DMS153 treated with DMSO at 0.1 percent for 48 hours (cell line): ENCODE data around the gene NCAPG2.
"Not testable (repeated sequence)": the region's sequence is repeated elsewhere in the genome, so short reads cannot be mapped to it uniquely, and the experiment has no call there.

ENCODE experiments used
- DNase-seq: peaks from one replicate; lab custom pipeline; 2025; ENCODE audit not compliant: unreplicated experiment; lab: John Stamatoyannopoulos, UW

The NCAPG2 gene

DNA sequence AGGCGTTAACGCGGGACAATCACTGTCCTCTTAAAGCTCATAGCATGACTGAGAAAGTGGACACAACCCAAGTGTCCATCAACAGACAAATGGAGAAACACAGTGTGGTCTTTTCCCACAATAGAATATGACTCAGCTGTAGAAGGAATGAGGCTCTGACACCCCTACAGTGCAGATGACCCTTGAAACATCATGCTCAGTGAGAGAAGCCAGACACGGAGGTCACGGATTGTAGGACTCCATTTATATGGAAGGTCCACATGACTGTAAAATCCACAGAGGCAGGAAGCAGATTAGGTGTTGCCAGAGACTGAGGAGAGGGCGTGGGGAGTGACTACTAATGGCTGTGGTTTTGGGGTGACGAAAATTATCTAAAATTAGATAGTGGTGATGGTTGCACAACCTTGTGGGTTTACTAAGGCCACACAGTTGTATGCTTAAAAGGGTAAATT, 6.1 kb upstream of the NCAPG2 start:
- DNase-seq = no peak

DNA sequence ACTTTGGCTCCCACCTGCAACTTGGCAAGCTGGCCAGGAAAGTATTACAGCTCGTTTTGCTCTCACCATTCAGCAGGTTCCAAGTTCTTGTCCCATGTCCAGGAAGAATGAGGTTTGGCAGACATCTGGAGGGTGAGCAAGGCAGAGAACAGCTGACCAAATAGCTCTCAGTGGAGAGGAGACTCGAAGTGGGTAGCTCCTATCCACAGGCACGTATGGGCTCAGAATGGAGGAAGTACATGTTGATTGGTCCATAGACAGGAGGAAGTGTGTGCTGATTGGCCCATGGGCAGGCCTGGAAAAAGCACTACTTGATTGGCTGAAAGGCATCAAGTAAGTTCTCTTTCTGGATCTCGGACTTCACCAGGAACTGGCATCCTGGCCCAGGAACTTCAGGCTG, 3.0 kb upstream of the NCAPG2 start:
- DNase-seq = no peak

DNA sequence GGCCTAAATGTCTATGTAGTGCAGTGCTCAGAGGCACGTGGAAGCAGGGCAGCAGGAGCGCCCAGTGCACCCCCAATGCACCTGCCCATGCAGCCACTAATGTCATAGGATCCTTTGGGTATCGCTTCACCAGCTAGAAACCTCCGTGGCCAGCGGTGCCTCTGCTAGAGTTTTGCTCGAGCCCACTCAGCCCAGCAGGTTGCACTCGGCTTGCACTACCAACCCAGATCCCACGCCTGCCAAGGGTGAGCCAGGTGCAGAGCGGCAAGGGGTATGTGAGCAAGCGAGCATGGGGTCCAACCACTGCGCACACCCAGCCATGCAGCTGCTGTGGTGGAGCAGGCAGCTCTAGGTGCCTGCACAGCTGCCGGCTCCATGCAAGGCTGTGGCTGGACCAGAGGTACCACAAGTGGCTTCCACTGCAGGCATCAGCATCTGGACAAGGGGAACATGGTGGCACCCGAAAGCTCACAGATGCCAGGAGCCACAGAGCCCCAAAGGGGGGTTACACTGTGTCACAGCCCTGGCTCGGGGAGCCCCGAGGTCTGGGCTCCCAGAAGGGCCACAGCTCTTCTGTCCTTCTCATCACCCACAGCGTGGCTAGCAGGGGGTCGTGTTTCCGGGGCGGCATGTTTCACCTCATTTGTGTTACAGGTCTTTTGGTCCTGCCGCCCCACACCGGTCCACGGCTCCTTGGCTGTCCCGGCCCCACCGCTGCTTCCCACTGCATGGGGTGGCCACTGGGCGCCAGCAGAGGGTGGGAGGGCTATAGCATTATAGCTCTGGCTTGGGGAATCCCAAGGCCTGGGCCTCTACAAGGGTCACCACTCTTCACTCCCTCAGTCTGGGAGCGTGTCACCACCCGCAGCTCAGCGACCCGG, 2.3 kb upstream of the NCAPG2 start:
- DNase-seq = no peak

DNA sequence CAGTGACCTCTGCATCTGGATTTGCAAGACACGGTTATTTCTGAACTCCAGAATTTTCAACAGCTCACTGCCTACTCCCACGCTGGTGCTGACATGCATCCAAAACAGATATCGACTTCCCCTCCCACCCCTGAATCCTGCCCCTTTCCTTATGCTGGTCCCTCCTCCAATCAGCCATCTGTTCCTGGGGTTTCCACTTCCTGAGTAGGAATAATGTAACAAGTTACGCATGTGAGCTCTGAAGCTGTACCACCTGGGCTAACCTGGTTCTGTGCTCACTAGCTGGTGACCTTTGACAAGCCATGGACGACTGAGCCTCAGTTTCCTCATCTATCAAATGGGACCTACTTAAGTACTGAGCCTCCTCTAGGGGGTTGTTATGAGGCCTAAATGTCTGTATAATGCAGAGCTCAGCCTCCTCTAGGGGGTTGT, 1.7 kb upstream of the NCAPG2 start:
- no peak for DNase-seq

DNA sequence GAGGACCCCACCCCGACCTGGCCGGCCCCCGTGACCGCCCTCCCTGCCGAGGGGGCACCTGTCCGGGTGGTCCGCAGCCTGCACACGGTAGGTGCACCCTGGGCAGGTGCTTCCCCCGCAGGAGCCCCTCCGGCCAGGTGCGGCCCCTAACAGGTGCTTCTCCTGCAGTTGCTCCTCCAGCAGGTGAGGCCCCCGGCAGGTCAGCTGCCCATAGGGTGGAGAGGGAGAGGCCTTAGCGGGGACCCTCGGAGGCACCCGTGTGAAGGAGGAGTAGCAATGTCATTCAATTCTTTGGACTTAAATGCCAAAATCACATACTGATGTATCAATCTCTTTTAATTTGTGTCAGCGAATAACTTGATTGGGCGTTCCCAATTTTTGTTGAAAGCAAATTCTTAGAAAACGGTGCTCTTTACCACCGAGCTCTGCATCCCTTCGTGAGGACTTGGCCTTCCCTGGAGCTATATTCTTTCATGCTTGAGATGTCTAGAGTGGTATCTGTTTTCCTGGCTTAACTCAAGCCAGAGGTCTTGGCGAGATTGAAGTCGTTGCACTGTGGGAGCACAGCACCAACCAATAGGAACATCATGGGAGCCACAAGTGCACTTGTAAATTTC, 738 bp upstream of the NCAPG2 start:
- no peak for DNase-seq

DNA sequence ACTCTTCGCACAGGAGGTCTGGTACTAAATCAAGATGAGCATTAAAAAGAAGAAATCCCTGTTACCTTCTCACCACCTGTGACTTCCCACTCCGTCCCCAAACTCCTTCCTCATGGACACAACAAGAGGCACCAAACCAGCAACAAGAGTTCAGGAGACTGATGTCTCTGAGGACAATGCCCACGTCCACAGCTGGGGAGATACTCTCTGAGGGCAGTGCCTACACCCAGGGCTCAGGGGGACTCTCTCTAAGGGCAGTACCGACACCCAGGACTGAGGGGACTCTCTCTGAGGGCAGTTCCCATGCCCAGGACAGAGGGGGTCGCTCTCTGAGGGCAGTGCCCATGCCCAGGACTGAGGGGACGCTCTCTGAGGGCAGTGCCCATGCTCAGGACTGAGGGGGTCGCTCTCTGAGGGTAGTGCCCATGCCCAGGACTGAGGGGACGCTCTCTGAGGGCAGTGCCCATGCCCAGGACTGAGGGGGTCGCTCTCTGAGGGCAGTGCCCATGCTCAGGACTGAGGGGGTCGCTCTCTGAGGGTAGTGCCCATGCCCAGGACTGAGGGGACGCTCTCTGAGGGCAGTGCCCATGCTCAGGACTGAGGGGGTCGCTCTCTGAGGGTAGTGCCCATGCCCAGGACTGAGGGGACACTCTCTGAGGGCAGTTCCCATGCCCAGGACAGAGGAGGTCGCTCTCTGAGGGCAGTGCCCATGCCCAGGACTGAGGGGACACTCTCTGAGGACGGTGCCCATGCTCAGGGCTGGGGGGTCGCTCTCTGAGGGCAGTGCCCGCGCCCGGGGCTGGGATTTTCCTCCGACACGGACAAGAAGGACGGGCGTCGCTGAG, 703 bp downstream of the NCAPG2 start:
- not testable (repeated sequence) for DNase-seq

DNA sequence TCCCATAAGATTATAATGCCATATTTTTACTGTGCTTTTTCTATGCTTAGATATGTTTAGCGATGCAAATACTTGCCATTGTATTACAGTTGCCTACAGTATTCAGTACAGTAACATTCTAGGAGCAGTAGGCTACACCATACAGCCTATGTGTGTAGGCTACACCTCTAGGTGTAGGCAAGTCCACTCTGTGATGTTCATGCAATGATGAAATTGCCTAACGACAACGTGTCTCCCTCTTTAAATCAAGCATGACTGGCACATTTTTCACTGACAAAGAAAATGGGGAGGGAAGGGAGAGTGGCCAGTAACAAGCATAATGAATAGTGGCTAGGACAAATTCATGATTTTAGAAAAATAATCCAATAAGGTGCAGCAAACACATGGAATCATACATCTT, 1.7 kb downstream of the NCAPG2 start:
- no peak for DNase-seq

DNA sequence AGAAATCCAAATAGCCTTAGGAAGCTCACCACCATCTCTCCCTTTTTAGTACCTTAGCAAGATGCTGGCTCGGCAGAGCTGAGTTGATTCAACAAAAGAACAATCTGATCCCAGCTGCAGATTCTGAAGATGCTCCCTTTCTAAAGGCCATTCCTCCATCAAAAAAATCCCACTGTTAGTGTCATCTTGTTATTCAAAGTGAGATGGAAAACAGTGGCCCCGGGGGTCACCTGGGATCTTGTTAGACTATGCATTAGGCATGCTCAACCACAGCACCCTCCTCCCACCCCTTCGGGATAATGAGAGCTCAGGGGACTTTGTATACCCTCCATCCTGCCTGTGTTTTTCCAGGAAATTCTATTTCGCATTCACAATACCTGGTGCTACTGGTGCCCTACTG, 2.4 kb downstream of the NCAPG2 start:
- no peak for DNase-seq

DNA sequence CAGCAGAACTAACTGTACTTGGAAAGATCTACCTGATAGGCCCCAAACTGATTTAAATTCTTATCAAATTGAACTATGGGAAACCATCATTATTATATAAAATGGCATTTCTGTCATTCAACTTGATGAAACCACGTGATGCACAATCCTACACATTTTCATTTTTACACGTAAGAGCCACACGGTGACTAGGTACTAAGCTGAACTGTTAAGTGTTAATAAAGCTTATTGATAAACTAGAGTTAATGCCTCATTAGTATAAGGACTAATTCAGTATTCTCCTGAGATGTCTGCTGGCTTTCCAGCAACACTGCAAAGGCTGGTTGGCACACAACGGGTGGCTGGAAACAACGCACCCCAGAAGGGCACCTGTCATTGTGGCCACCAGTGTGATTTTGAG, 4.6 kb downstream of the NCAPG2 start:
- DNase-seq = no peak

DNA sequence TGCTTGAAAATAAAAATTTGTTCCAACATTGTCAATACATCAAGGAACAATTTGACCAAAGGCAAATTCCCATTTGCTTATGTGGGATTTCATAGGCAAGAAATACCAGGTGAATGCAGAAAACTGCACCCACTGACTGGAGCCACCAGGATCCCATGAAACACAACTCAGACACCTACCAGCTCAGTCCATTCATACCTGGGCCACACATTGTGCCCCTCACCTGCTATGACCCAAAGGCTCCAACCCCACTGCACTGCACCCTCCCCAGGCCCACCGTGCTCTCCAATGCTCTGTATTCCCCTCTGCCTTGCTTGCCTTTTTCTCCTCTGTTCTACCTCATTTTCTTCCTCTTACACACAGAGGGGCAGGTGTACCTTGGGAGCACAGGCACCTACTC, 5.3 kb downstream of the NCAPG2 start:
- DNase-seq = no peak

DNA sequence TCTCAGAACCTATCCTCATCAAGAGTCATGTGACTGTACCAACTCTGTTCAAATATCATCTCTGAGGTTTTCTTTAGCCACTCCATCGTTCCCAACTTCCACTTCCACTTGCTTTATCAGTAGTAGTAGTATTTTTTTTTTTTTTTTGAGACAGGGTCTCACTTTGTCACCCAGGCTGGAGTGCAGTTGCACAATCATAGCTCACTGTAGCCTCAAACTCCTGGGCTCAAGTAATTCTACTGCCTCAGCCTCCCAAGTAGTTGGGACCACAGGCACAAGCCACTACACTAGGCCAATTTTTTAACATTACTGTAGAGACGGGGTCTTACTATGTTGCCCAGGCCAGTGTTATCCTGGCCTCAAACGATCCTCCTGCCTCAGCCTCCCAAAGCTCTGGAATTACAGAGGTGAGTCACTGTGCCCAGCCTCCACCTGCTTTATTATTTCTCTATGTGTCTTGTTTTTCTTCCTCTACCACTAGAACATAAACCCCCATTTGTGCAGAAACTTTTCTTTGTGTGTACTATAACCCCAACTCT, 5.9 kb downstream of the NCAPG2 start:
- no peak for DNase-seq

DNA sequence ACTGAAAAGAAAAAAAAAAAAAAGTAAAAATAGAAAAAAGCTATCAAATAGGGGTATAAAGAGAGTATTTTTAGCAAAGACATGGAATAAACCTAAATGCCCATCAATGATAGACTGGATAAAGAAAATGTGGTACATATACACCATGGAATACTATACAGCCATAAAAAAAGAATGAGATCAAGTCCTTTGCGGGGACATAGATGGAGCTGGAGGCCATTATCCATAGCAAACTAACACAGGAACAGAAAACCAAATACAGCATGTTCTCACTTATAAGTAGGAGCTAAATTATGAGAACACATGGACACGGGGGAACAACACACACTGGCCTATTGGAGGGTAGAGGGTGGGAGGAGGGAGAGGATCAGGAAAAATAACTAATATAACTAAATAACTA, 7.0 kb downstream of the NCAPG2 start:
- DNase-seq = not testable (repeated sequence)

DNA sequence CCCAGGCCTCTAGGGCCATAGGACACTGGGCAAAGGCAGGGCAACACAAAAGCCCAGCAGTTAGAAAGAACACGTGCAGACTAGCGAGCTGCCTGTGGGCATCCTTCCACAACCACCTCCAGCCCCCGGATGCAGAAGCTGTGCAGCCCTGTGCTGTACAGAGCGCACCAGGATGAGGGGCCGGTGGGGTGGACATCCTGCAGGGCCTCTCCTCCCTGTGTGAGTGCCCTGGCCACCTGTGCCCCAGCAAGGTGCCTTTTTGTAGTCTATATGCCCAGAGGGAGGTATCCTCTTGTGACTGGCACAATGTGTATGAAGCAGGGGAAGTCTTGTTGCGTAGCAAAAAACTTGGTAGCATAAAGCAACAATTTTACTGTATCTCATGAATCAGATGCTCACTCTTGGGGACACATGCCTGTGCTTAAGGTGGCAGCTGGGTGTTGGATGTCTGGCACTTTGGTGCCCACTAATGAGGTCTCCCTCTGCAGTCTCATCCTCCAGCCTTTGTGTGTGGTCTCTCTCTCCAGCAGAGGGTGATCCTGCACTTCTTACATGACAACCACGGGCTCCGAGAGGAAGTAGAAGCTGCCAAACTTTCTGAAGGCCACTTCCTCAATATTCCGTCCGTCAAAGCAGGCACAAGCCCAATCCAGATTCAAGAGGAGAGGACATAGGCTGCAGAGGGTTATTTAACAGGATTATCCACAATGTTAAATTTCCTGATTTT, 8.7 kb downstream of the NCAPG2 start:
- DNase-seq = peak; percentile 19

DNA sequence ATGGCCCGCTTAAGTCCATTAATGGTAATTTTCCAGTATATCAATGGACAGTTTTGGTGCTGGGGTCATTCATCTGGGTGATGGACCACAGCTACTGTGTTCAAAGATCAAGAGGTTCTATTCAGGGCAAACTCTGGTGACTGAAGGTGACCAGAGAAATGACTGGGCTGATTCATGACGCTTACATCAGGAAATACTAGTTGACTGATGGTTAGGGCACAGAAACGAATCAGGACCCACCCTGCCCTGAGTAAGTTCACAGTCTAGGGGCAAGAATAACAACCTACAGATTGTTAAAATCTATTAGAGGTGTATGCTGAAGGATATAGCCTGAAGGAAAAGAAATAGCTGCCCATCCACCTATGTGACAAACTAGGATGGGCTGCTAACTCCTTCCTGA, 9.5 kb downstream of the NCAPG2 start:
- no peak for DNase-seq

DNA sequence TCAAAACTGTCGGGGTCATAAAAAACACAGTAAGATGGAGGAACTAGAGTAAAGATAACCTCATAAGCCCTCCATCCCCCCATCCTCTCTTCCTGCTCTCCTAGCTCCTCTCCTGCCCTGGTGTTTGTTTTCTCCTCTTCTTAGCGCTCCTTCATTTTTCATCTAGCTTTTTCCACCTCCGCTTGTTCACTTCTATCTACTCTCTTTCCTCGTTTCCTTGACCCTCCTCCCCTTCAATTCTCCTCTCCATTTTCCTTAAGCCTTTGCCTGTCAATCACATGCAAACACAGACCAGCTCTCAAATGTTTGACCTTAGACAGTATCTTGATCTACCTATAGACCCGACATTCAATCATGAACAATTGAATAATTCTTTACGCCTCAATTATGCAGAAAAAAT, 10.0 kb downstream of the NCAPG2 start:
- DNase-seq = no peak

DNA sequence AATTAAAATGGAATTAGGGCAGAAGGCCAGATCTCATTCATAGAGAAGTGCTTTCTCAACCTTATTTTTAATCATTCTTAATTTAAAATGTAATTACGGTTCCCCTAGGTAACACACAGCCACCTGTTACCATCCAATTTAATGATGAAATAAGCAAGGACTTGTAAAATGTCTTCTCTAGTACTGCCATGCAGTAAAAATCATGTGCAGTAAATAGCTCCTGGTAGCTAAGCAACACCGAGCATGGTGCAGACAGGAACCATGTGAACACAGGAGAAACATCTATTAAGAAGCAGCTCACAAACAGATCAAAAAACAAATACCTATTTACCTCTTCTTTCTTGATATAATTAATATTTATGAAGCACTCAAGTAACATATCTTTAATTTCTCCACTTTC, 15.1 kb downstream of the NCAPG2 start:
- DNase-seq = no peak

DNA sequence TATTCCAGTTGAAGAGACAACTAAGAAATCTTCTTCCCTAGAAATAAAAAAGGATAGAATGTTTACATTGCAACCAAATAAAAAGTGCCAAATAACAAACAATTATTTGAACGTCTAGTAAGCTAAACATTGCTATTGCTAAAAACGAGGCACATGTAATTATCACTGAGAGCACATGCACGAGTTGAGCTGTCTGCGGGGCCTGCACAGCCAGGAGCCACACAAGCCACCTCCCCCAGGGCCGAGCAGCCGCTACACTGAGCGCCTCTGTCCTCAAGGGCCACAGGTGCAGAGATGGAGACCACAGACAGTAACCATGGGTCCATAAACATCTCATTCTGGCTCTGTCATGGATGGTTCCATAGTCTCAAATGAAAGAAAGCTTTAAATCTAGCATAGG, 17.2 kb downstream of the NCAPG2 start:
- no peak for DNase-seq

DNA sequence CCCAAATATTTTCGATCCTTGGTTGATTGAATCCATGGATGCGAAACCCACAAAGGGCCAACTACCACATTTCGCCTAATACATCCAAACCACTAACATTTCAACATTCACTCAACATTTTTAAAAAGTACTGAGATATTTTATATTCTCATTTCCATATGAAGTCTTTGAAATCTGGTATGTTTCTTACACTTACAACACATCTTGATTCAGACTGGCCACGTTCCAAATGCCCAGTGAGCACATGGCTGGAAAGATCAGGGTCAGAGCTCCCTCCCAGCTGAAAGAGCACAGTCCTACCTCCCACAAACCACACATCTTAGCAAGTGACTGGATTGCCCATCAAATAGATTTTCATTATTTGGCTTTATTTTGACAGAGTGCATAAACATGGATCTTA, 18.9 kb downstream of the NCAPG2 start:
- DNase-seq = no peak

DNA sequence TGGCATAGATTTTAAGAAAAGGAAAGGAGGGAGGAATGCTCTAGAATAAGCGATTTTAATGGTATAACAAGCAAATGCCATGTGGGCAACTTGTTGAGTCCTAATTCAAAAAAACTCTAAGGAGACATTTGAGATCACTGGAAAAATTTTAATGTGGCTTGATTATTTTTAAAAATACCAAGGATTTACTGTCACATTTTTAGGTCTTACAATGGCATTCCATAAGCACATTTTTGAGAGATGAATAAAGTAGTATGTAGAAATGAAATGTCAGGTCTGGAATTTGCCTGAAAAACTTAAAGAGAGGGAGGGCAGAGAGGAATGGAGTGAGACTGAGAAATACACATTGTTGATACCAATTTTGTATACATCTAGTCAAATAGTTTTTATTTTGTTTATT, 20.3 kb downstream of the NCAPG2 start:
- no peak for DNase-seq

DNA sequence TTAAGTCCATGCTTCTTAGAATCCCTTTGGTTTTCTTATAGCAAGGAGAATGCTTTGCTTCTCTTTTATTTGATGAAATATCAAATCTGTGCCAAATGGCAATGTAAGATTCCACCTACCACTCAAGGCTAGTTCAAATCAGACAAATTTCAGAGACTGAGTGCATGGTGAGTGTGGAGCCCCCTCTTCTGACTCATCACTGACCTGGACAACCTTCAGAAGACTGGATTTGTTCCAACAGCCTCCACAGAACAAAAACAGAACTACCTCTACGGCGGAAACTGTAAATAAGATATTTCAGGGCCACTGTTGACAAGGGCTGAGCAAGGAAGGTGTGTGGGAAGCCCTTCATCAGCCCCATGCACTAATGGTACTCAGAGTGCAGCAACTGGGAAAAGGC, 21.1 kb downstream of the NCAPG2 start:
- no peak for DNase-seq

DNA sequence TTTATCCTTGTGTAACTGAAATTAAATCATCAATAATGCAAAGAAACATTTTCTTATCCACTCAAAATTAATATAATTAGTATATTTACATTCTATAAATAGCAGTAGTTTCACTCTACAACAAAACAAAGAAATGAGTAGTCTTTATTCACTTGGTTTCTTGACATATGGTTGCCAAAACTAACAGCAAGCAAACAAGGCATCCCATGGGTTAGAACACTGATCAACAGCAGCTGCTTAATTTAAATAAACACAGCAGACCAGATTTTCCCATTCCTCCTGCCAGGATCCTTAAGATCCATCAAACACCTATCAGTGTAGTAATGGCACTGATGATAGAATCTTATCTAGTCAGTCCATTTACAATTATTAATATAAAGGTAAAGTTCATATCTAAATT, 22.1 kb downstream of the NCAPG2 start:
- DNase-seq = no peak
